Fibroblast of mammary gland (primary cell): Measurements from ENCODE around the gene PTCD1.
"Not testable (repeated sequence)": the region's sequence is repeated elsewhere in the genome, so short reads cannot be mapped to it uniquely, and the experiment has no call there.

Experiments used
- DNase-seq: peaks from one replicate; pipeline ENCODE4 v3.0.0-alpha.2; 2010; ENCODE audit warnings: low read depth
- H3K4me3 ChIP-seq: 2 replicates; pipeline ENCODE4 v1.5.1; 2011; ENCODE audit warnings: low read depth, mild to moderate bottlenecking, low read length, moderate library complexity; ENCODE audit not compliant: control insufficient read depth
- TF ChIP-seq, protein P1 (sequence below): conservative IDR thresholded peaks from 2 replicates; pipeline ENCODE4 v1.5.1; 2011; ENCODE audit warnings: low read depth, low read length, inconsistent platforms; ENCODE audit not compliant: control insufficient read depth, insufficient read depth

PTCD1 gene

GRCh38 chr7:99418260-99418659 lies 20.3 kb downstream of the PTCD1 start:
- no peak overlapping the region for H3K4me3 ChIP-seq
- TF ChIP-seq, protein P1, sequence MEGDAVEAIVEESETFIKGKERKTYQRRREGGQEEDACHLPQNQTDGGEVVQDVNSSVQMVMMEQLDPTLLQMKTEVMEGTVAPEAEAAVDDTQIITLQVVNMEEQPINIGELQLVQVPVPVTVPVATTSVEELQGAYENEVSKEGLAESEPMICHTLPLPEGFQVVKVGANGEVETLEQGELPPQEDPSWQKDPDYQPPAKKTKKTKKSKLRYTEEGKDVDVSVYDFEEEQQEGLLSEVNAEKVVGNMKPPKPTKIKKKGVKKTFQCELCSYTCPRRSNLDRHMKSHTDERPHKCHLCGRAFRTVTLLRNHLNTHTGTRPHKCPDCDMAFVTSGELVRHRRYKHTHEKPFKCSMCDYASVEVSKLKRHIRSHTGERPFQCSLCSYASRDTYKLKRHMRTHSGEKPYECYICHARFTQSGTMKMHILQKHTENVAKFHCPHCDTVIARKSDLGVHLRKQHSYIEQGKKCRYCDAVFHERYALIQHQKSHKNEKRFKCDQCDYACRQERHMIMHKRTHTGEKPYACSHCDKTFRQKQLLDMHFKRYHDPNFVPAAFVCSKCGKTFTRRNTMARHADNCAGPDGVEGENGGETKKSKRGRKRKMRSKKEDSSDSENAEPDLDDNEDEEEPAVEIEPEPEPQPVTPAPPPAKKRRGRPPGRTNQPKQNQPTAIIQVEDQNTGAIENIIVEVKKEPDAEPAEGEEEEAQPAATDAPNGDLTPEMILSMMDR, result no peak
- DNase-seq, result no peak

- DNase-seq, result peak; percentile 79
- H3K4me3 ChIP-seq, result not testable (repeated sequence)
- TF ChIP-seq, protein P1, result peak; percentile 59
These were observed 23.0 kb downstream of the PTCD1 start for GRCh38 chr7:99415513-99416127.

DNA sequence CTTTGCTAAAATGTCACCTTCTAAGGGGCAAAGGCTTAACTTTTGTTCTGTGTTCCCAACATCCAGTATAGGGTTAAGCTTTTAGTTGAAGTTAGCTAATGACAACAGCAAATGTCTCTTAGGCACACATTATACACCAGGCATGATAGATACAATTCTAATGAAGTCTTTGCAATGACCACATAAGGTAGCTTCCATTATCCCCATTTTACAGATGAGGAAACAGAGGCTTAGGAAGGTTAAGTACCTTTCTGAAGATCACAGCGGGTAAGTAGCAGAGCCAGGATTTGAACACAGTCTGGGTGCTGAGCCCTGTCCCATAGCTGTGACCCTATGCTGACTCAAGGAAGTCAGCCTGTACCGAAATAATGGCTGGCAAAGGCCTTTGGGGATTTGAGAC lies 28.0 kb downstream of the PTCD1 start:
- TF ChIP-seq, protein P1, result no peak
- no peak overlapping the region for H3K4me3 ChIP-seq

GRCh38 chr7:99409806-99410205 lies 28.8 kb downstream of the PTCD1 start:
- DNase-seq, result no peak
- peak overlapping the region; percentile 98 for H3K4me3 ChIP-seq
- TF ChIP-seq, protein P1, result no peak

More for the DNA sequence above, 28.0 kb downstream of the PTCD1 start:
- no peak for DNase-seq

DNA sequence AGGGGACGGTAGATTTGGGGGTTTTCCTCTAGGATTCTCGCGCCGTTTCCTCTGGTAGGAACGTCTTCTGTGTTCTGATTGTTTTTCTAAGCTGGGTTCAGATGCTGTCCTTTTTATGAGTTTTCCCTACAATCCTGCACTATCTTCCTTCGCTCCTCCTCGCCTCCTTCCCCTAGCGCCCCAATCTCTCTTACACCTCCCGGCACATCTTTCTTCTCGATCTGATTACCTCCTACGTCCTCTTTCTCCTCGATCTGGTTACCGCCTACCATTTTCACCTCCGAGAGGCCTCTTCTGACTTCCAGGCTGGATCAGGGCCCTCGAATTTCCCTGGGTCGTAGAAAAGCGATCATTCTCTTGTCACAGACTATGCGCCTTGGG lies 29.4 kb downstream of the PTCD1 start:
- TF ChIP-seq, protein P1, result no peak
- H3K4me3 ChIP-seq, result peak overlapping the region; percentile 98
- no peak for DNase-seq

DNA sequence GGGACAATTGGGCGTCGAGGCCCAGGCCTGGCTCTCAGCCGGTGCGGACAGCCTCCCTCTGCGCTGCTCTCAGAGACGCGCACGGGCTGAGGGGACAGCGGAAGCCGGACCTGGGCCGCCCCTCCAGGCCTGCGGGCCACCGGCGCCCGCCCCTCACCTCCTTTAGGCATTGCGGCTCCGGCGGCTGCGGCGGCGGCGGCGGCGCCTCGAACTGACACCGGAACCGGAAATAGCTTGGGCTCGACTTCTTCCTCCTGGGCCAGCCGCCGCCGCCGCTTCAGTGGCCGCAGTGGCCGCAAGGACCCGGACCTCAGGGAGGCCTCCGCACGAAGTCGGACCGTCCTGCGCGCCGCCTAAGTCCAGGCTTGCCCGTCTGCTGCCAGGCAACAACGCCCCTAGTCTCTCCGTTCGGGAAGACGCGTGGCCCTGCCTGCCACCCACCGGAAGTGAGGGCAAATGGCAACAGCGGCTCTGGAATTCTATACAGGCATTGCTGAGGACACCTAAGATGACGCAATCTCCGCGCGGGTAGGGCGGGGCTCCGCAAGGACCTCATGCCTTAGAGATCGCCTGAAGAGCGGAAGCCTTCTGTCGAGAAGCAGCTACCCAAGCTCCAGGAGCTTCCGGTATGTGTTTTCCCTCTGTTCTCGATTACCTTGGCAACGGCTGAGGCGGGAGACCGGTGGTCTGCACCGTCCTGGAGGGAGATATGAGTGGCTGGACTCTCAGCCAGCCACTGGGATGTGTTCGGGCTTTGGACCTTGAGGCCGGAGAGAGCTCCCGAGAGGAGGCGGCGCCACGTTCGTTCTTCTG lies 30.0 kb downstream of the PTCD1 start, which contains the start of the genes BUD31 and PDAP1:
BUD31 (plus strand) TSS at position 591 of the 813 bp plus-strand sequence. CDS start 2,124 bp downstream, outside the sequence.
PDAP1 (minus strand) TSS at position 219 of the 813 bp plus-strand sequence; CDS start at position 170, 49 bp downstream.
- DNase-seq, result peak; percentile 94
- TF ChIP-seq, protein P1, result no peak
- peak within 1 kb of the TSS; percentile 98 for H3K4me3 ChIP-seq
